ENCODE measurements around the gene NXN.
"Not testable (repeated sequence)": the region's sequence is repeated elsewhere in the genome, so short reads cannot be mapped to it uniquely, and the experiment has no call there.

The NXN gene

DNA sequence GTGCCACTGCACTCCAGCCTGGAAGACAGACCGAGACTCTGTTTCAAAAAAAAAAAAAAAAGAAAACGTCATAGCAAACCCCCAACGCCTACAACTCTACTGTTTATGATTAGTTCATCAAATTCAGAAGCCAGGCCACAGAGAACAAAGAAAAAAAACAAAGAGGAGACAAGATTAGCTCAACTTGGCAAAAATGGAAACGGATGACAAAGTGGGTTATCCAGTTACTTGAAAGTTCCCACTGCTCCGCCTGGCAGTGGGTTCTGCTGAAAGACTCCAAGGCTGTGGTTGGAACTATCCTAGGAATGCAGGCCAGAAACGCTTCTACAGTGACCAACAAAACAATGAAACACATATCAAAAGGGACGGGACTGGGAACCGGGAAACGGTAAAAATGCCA lies 144.3 kb downstream of the NXN start:
- TF ChIP-seq, protein P1, sequence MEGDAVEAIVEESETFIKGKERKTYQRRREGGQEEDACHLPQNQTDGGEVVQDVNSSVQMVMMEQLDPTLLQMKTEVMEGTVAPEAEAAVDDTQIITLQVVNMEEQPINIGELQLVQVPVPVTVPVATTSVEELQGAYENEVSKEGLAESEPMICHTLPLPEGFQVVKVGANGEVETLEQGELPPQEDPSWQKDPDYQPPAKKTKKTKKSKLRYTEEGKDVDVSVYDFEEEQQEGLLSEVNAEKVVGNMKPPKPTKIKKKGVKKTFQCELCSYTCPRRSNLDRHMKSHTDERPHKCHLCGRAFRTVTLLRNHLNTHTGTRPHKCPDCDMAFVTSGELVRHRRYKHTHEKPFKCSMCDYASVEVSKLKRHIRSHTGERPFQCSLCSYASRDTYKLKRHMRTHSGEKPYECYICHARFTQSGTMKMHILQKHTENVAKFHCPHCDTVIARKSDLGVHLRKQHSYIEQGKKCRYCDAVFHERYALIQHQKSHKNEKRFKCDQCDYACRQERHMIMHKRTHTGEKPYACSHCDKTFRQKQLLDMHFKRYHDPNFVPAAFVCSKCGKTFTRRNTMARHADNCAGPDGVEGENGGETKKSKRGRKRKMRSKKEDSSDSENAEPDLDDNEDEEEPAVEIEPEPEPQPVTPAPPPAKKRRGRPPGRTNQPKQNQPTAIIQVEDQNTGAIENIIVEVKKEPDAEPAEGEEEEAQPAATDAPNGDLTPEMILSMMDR (IDR thresholded peaks at IDR 0.05; ENCODE audit: low read length, missing control alignments), result no peak
- peak; percentile 88 for DNase-seq (ENCODE audit: low read depth)
- no peak overlapping the region for H3K4me3 ChIP-seq (replicated peaks; ENCODE audit: low read depth, low read length)

- TF ChIP-seq, protein P1 (IDR thresholded peaks at IDR 0.05; ENCODE audit: low read length, missing control alignments), result no peak
- no peak overlapping the region for H3K4me3 ChIP-seq (replicated peaks; ENCODE audit: low read depth, low read length)
Measured at GRCh38 chr17:834136-834535, 145.4 kb downstream of the NXN start.

GRCh38 chr17:830950-831349 lies 148.6 kb downstream of the NXN start:
- no peak for DNase-seq (ENCODE audit: low read depth)
- H3K4me3 ChIP-seq (replicated peaks; ENCODE audit: low read depth, low read length), result no peak overlapping the region
- TF ChIP-seq, protein P1 (IDR thresholded peaks at IDR 0.05; ENCODE audit: low read length, missing control alignments), result no peak

More at GRCh38 chr17:834136-834535, 145.4 kb downstream of the NXN start:
- no peak for DNase-seq (ENCODE audit: low read depth)

GRCh38 chr17:830381-830780 lies 149.2 kb downstream of the NXN start:
- TF ChIP-seq, protein P1 (IDR thresholded peaks at IDR 0.05; ENCODE audit: low read length, missing control alignments), result no peak
- H3K4me3 ChIP-seq (replicated peaks; ENCODE audit: low read depth, low read length), result no peak overlapping the region
- no peak for DNase-seq (ENCODE audit: low read depth)

DNA sequence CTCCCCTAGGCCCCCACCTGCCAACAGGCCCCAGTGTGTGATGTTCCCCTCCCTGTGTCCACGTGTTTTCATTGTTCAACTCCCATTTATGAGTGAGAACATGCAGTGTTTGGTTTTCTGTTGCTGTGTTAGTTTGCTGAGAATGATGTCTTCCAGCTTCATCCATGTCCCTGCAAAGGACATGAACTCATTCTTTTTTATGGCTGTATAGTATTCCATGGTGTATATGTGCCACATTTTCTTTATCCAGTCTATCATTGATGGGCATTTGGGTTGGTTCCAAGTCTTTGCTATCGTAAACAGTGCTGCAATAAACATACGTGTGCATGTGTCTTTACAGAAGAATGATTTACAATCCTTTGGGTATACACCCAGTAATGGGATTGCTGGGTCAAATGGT lies 150.0 kb downstream of the NXN start:
- not testable (repeated sequence) for H3K4me3 ChIP-seq (replicated peaks; ENCODE audit: low read depth, low read length)

GRCh38 chr17:828761-829160 lies 150.8 kb downstream of the NXN start:
- no peak for DNase-seq (ENCODE audit: low read depth)
- no peak overlapping the region for H3K4me3 ChIP-seq (replicated peaks; ENCODE audit: low read depth, low read length)
- TF ChIP-seq, protein P1 (IDR thresholded peaks at IDR 0.05; ENCODE audit: low read length, missing control alignments), result no peak

More for the DNA sequence above, 150.0 kb downstream of the NXN start:
- DNase-seq (ENCODE audit: low read depth), result not testable (repeated sequence)

DNA sequence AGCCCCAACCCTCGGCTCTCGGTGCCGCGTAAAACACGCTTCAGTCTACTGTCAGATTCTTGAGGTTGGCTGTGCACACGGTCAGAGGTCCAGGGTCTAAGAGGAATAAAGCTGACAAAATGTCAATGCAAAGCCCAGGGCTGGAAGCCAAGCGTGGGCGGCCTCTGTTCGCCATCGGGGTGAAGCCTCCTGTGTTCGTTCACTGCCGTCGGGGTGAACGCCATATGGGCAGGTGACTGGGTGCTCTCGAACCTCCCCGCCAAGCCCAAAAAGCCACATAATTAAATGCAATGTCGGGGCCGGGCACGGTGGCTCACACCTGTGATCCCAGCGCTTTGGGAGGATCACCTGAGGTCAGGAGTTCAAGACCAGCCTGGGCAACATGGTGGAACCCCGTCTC lies 152.8 kb downstream of the NXN start:
- DNase-seq (ENCODE audit: low read depth), result no peak
- H3K4me3 ChIP-seq (replicated peaks; ENCODE audit: low read depth, low read length), result no peak overlapping the region
- TF ChIP-seq, protein P1 (IDR thresholded peaks at IDR 0.05; ENCODE audit: low read length, missing control alignments), result no peak
